A549 (cell line): Measurements from ENCODE around the gene FNBP1L. TPM values are rescaled to one million over a fixed set of nuclear protein-coding genes. Genes with fewer than 3 reads are reported as not detected.
"Not testable (repeated sequence)": the region's sequence is repeated elsewhere in the genome, so short reads cannot be mapped to it uniquely, and the experiment has no call there.

Experiments used
- ATAC-seq, 2 experiments: fragments of 200-7000 bp in 1 of 2; fragments of >200 bp in 1 of 2; cut with Nextera tagmentation in 1 of 2; cut with Tn5 transposase in 1 of 2; 3 replicates each; pipeline versions ENCODE4 v1.8.0 to v1.9.1; 2018 to 2020; ENCODE audit warnings: mild to moderate bottlenecking in 1 of 2, moderate library complexity in 1 of 2
- CTCF ChIA-PET: fragments of 300-600 bp; sonication (Branson Sonifier 250); formaldehyde crosslinking; extraction: SDS; loops from one replicate; lab custom pipeline; 2021; ENCODE audit warnings: antibody characterized with exemption, inconsistent platforms; lab: Yijun Ruan, JAX
- POLR2A ChIA-PET: fragments of 350-600 bp; formaldehyde crosslinking; extraction: SDS; loops from one replicate; lab custom pipeline; 2021; ENCODE audit warnings: antibody characterized with exemption, inconsistent platforms; lab: Yijun Ruan, JAX
- DNase-seq, 2 experiments: peaks; one replicate each; pipeline versions ENCODE4 v3.0.0 to v3.0.0-alpha.2; 2011 to 2016; ENCODE audit warnings: low read depth in 1 of 2, low spot score in 1 of 2
- FAIRE-seq: peaks from 2 replicates; lab custom pipeline; 2011; peaks lifted over from hg19 to GRCh38; lab: Jason Lieb, UNC
- H3K27ac ChIP-seq, 2 experiments: fragments of >200 bp; sonication (Bioruptor Twin); formaldehyde crosslinking; 3 replicates each; pipeline ENCODE4 v1.5.1; 2016 to 2017
- H3K4me1 ChIP-seq: fragments of >200 bp; sonication (Bioruptor Twin); formaldehyde crosslinking; 3 replicates; pipeline ENCODE4 v1.6.1; 2016
- H3K4me2 ChIP-seq: fragments of >200 bp; sonication (Bioruptor Twin); formaldehyde crosslinking; 3 replicates; pipeline ENCODE4 v1.6.1; 2016
- H3K4me3 ChIP-seq: fragments of >200 bp; sonication (Bioruptor Twin); formaldehyde crosslinking; 3 replicates; pipeline ENCODE4 v1.5.1; 2016
- H3K9me3 ChIP-seq: fragments of >200 bp; sonication (Bioruptor Twin); formaldehyde crosslinking; 3 replicates; pipeline ENCODE4 v1.6.1; 2016
- BHLHE40 ChIP-seq: IDR thresholded peaks from 2 replicates; pipeline ENCODE4 v1.6.1; 2012; ENCODE audit warnings: low read depth, low read length, inconsistent platforms
- CEBPB ChIP-seq, 2 experiments: fragments of >200 bp in 1 of 2; sonication (Bioruptor Twin) in 1 of 2; formaldehyde crosslinking in 1 of 2; IDR thresholded peaks; 2 replicates each; pipeline ENCODE4 v1.6.1; 2012 to 2016
- CHD2 ChIP-seq: fragments of 150-350 bp; IDR thresholded peaks from 2 replicates; pipeline ENCODE4 v1.6.1; 2014; ENCODE audit warnings: low read length; ENCODE audit not compliant: partially characterized antibody
- CHD4 ChIP-seq: fragments of 200-600 bp; sonication (generic); IDR thresholded peaks from 2 replicates; pipeline ENCODE4 v1.6.1; 2016; ENCODE audit warnings: antibody characterized with exemption, mild to moderate bottlenecking, borderline replicate concordance
- EHF ChIP-seq: fragments of 250-450 bp; sonication (Bioruptor Pico); IDR thresholded peaks from 2 replicates; pipeline ENCODE4 v1.5.0; 2020; ENCODE audit warnings: mild to moderate bottlenecking
- EHMT2 ChIP-seq: fragments of 200-600 bp; sonication (generic); IDR thresholded peaks from 2 replicates; pipeline ENCODE4 v1.6.1; 2016; ENCODE audit warnings: antibody characterized with exemption, low read depth, mild to moderate bottlenecking, moderate library complexity
- EP300 ChIP-seq, 2 experiments: fragments of >200 bp; sonication (Bioruptor Twin); formaldehyde crosslinking; IDR thresholded peaks; 2 replicates in 1 of 2; 3 replicates in 1 of 2; pipeline ENCODE4 v1.6.1; 2016 to 2017
- ESRRA ChIP-seq: fragments of 150-350 bp; IDR thresholded peaks from 2 replicates; pipeline ENCODE4 v1.6.1; 2014; ENCODE audit warnings: mild to moderate bottlenecking, low read length, borderline replicate concordance
- FOXS1 ChIP-seq: fragments of 250-450 bp; sonication (Bioruptor Pico); IDR thresholded peaks from 2 replicates; pipeline ENCODE4 v1.5.0; 2020; ENCODE audit warnings: mild to moderate bottlenecking, moderate library complexity
- GATA3 ChIP-seq: IDR thresholded peaks from 2 replicates; pipeline ENCODE4 v1.6.1; 2012; ENCODE audit warnings: borderline replicate concordance
- HEYL ChIP-seq: fragments of 250-450 bp; sonication (Bioruptor Pico); IDR thresholded peaks from 2 replicates; pipeline ENCODE4 v1.8.0; 2021; ENCODE audit warnings: mild to moderate bottlenecking, moderate library complexity
- HOXB13 ChIP-seq: fragments of 250-450 bp; sonication (Bioruptor Pico); IDR thresholded peaks from 2 replicates; pipeline ENCODE4 v1.5.0; 2020; ENCODE audit warnings: low read depth, mild to moderate bottlenecking, moderate library complexity
- HOXB5 ChIP-seq: fragments of 250-450 bp; sonication (Bioruptor Pico); IDR thresholded peaks from 2 replicates; pipeline ENCODE4 v1.5.0; 2020; ENCODE audit warnings: mild to moderate bottlenecking, moderate library complexity
- JUNB ChIP-seq: fragments of >200 bp; sonication (Bioruptor Twin); formaldehyde crosslinking; IDR thresholded peaks from 2 replicates; pipeline ENCODE4 v1.6.1; 2016
- MAZ ChIP-seq: fragments of 150-350 bp; IDR thresholded peaks from 2 replicates; pipeline ENCODE4 v1.6.1; 2014; ENCODE audit warnings: antibody characterized with exemption, low read depth, low read length, borderline replicate concordance
- MYC ChIP-seq: IDR thresholded peaks from 2 replicates; pipeline ENCODE4 v1.6.1; 2012; ENCODE audit warnings: mild to moderate bottlenecking, inconsistent platforms, low read length, improper control_type of control experiment, borderline replicate concordance
- NPAS2 ChIP-seq: fragments of 250-450 bp; sonication (Bioruptor Pico); IDR thresholded peaks from 2 replicates; pipeline ENCODE4 v1.8.0; 2022; ENCODE audit warnings: mild to moderate bottlenecking, moderate library complexity, borderline replicate concordance
- PHF8 ChIP-seq: fragments of 200-600 bp; sonication (generic); IDR thresholded peaks from 2 replicates; pipeline ENCODE4 v1.6.1; 2016; ENCODE audit warnings: low read depth, mild to moderate bottlenecking, antibody characterized with exemption, moderate library complexity, borderline replicate concordance
- POLR2A ChIP-seq: IDR thresholded peaks from 2 replicates; pipeline ENCODE4 v1.6.1; 2012; ENCODE audit warnings: mild to moderate bottlenecking, low read length
- POLR2AphosphoS2 ChIP-seq: conservative IDR thresholded peaks from 2 replicates; pipeline ENCODE4 v1.6.1; 2012; ENCODE audit warnings: low read length, improper control_type of control experiment, inconsistent platforms
- RARB ChIP-seq: fragments of 250-450 bp; sonication (Bioruptor Pico); IDR thresholded peaks from 2 replicates; pipeline ENCODE4 v1.8.0; 2021; ENCODE audit warnings: mild to moderate bottlenecking, moderate library complexity
- RCOR1 ChIP-seq: fragments of 150-350 bp; IDR thresholded peaks from 2 replicates; pipeline ENCODE4 v1.6.1; 2014; ENCODE audit warnings: antibody characterized with exemption, low read length, low read depth
- RNF2 ChIP-seq: fragments of 200-600 bp; sonication (generic); IDR thresholded peaks from 2 replicates; pipeline ENCODE4 v1.6.1; 2016; ENCODE audit warnings: low read depth, mild to moderate bottlenecking, antibody characterized with exemption, moderate library complexity, borderline replicate concordance
- TFCP2L1 ChIP-seq: fragments of 250-450 bp; sonication (Bioruptor Pico); IDR thresholded peaks from 2 replicates; pipeline ENCODE4 v1.5.0; 2021; ENCODE audit warnings: mild to moderate bottlenecking
- ZC3H11A ChIP-seq: fragments of 450-650 bp; IDR thresholded peaks from 2 replicates; pipeline ENCODE4 v1.6.1; 2014; ENCODE audit warnings: antibody characterized with exemption, mild to moderate bottlenecking
- WGBS: methylation state at CpG from one replicate; pipeline ENCODE4 v1.1.6; 2017; ENCODE audit errors: missing lambda C conversion rate; 5-methylcytosine and 5-hydroxymethylcytosine counted together
- polyA plus RNA-seq, 4 experiments: library from polyadenylated mRNA; depleted of rRNA in 3 of 4; stranded (reverse); fragments of >200 nt; fragmentation: RNase III in 1 of 4; extraction: RNeasy Plus Mini Kit Qiagen cat#74134 plus additional on column Dnase treatment in 1 of 4; gene quantifications; 2 replicates in 3 of 4; 3 replicates in 1 of 4; pipeline ENCODE4 v1.2.3, GENCODE V29; 2011 to 2017
- TF ChIP-seq, protein P1 (sequence below): IDR thresholded peaks from 2 replicates; pipeline ENCODE4 v1.6.1; 2012
- TF ChIP-seq, protein P2 (sequence below): fragments of >200 bp; sonication (Bioruptor Twin); formaldehyde crosslinking; IDR thresholded peaks from 3 replicates; pipeline ENCODE4 v1.5.1; 2016
- TF ChIP-seq, protein P3 (sequence below): IDR thresholded peaks from 2 replicates; pipeline ENCODE4 v1.6.1; 2012

Gene FNBP1L
- polyA plus RNA-seq, 2 of the 4 experiments (the other 2 are of a cell fraction), result 19.8 to 42.3 TPM

DNA sequence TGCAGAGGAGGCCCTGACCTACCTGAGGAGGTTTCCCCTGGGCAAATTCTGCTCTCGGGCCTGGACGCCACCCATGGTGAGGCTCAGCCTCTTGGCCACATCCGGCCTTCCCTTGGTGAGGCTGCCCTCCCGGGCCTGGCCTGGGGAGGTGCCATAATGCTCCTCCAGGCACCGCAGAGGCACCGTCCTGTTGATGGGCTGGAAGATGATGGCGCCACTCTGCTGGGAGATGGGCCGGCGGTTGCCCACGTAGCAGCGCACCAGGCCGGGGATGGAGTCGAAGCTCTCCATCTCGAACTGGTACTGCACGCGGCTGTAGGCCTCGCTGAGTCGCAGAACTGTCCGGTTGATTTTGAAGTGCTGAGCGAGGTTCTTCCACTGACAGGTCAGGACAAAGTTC, 141.0 kb downstream of the FNBP1L start:
- no peak for DNase-seq
- 99% methylated on average over 12 of the region's 20 CpGs for WGBS

DNA sequence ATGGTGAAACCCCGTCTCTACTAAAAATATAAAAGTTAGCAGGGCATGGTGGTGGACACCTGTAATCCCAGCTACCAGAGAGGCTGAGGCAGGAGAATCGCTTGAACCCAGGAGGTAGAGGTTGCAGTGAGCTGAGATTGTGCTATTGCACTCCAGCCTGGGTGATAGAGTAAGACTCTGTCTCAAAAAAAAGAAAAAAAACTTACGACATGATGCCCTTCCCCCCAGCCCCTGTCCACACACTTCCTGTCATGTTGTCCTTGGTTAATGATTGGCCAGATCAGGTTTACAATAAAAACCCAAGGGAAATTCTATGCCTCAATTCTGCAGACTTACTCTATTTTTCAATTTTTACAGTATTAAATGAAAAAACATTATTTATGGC, 143.4 kb downstream of the FNBP1L start:
- CTCF ChIA-PET, result interaction anchor here (1.5 to 1.9 kb wide), 2 partner anchors 253 to 255 kb away, joined by 4 to 6 read pairs; no protein-coding TSS in a partner anchor
- DNase-seq (peak in 1 of 2 experiments; percentile 55), ATAC-seq (peak in 1 of 2 experiments; percentile 28; a peak in 2 of 6 replicates)
- Histone ChIP-seq H3K4me2 (peak overlapping the region; percentile 77), H3K27ac (peak overlapping the region; percentile 79 to 81), H3K4me1 (peaks cover 83% of the 10 kb centered on the region)
- H3K4me3 ChIP-seq, H3K9me3 ChIP-seq, POLR2A ChIA-PET, FAIRE-seq: not testable (repeated sequence)
- 31% methylated on average over 3 of the region's 3 CpGs for WGBS

More for the DNA sequence above, 141.0 kb downstream of the FNBP1L start:
- Histone ChIP-seq H3K9me3 (no peaks in the 10 kb centered on the region), H3K4me3 (no peak overlapping the region), H3K27ac (peak overlapping the region in 1 of 2 experiments; percentile 70; a peak in 4 of 6 replicates), H3K4me1 (peaks cover 82% of the 10 kb centered on the region), H3K4me2 (no peak overlapping the region)
- ChIA-PET POLR2A (no interaction called here), CTCF (no interaction called here)
- TF ChIP-seq TFCP2L1 (CRISPR knock-in tag) (no peak), POLR2AphosphoS2 (no peak), PHF8 (no peak), EHF (CRISPR knock-in tag) (no peak), JUNB (no peak), RCOR1 (no peak), NPAS2 (CRISPR knock-in tag) (no peak), EHMT2 (no peak), RNF2 (no peak), BHLHE40 (no peak), MAZ (no peak), HOXB5 (CRISPR knock-in tag) (no peak), HEYL (no peak)
- no peak for ATAC-seq
- FAIRE-seq, result no peak

DNA sequence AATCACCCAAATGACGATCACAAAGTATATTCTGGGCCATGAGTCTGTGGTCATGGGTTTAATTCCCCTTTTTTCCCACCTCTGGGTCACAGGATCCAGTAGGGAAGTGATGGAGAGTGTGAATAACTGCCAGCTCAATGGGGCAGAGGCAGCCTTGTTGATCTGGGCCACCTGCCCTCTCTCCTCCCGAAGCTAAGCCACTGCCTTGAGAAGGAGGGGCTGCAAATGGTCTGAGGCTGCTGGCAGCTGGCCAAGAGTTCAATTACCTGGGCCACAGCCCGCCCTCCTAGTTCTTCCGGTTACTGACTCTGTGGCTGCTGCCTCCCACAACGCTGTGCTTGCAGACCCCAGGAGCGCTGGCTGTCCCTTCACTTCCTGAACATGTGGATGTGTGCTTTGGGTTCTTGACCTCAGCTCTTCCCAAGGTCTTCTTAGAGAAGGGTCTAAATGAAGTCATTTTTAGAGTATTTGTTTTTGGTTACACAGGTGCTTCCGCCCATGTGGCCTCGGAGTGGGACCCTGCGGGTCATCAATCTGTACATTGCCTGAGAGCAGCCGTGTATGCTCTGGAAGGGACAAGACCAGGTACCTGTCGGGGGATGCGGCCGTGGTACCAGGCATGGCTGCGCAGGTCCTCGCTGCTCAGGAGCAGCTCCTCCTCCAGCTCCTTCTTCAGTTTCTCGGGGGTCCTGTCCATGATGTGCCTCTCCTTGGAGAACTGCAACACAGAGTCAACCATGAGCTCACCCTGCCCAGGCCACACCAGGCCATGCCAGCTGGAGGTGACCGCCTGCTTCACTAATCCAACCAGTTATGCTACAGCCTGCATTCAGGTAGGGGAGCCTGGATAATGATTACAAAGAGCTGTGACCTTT, 144.0 kb downstream of the FNBP1L start:
- peak; percentile 48 to 51; a peak in 4 of 6 replicates for ATAC-seq
- Histone ChIP-seq H3K4me2 (peak overlapping the region; percentile 77), H3K9me3 (no peaks in the 10 kb centered on the region)
- ChIA-PET CTCF (interaction anchor here (0.6 to 1.9 kb wide), 4 partner anchors 8 to 676 kb away, joined by 3 to 6 read pairs (median 4); no protein-coding TSS in a partner anchor), POLR2A (no interaction called here)
- peak in 1 of 2 experiments; percentile 35 for DNase-seq
- TF ChIP-seq PHF8 (no peak), ESRRA (no peak), EP300 (IDR thresholded peaks at IDR 0.05) (no peak), CEBPB (IDR thresholded peaks at IDR 0.05) (no peak), ZC3H11A (no peak), CHD4 (no peak), NPAS2 (CRISPR knock-in tag) (no peak), CHD2 (no peak), RARB (CRISPR knock-in tag) (no peak), MYC (no peak), BHLHE40 (no peak), GATA3 (no peak), POLR2A (no peak), HOXB13 (CRISPR knock-in tag) (no peak), FOXS1 (CRISPR knock-in tag) (no peak)
- TF ChIP-seq, protein P1, sequence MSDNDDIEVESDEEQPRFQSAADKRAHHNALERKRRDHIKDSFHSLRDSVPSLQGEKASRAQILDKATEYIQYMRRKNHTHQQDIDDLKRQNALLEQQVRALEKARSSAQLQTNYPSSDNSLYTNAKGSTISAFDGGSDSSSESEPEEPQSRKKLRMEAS, result no peak
- TF ChIP-seq, protein P2, sequence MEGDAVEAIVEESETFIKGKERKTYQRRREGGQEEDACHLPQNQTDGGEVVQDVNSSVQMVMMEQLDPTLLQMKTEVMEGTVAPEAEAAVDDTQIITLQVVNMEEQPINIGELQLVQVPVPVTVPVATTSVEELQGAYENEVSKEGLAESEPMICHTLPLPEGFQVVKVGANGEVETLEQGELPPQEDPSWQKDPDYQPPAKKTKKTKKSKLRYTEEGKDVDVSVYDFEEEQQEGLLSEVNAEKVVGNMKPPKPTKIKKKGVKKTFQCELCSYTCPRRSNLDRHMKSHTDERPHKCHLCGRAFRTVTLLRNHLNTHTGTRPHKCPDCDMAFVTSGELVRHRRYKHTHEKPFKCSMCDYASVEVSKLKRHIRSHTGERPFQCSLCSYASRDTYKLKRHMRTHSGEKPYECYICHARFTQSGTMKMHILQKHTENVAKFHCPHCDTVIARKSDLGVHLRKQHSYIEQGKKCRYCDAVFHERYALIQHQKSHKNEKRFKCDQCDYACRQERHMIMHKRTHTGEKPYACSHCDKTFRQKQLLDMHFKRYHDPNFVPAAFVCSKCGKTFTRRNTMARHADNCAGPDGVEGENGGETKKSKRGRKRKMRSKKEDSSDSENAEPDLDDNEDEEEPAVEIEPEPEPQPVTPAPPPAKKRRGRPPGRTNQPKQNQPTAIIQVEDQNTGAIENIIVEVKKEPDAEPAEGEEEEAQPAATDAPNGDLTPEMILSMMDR, result no peak
- TF ChIP-seq, protein P3, sequence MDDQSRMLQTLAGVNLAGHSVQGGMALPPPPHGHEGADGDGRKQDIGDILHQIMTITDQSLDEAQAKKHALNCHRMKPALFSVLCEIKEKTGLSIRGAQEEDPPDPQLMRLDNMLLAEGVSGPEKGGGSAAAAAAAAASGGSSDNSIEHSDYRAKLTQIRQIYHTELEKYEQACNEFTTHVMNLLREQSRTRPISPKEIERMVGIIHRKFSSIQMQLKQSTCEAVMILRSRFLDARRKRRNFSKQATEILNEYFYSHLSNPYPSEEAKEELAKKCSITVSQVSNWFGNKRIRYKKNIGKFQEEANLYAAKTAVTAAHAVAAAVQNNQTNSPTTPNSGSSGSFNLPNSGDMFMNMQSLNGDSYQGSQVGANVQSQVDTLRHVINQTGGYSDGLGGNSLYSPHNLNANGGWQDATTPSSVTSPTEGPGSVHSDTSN, result no peak
- TF ChIP-seq, all 56 proteins: peak for 0
- Histone ChIP-seq H3K4me3 (no peak overlapping the region), H3K27ac (peak overlapping the region; percentile 79 to 81), H3K4me1 (peaks cover 84% of the 10 kb centered on the region)
- WGBS, result 58% methylated on average over 12 of the region's 17 CpGs
- FAIRE-seq, result no peak
